Colonic mucosa (tissue), 4 donors: ENCODE results near the gene SFMBT2. TPM values are rescaled to one million over a fixed set of nuclear protein-coding genes. Genes with fewer than 3 reads are reported as not detected.

Experiments used
- DNase-seq: peaks from one replicate; pipeline ENCODE4 v3.0.0-alpha.2; 2020
- H3K27ac ChIP-seq: fragments of 200-600 bp; one replicate; pipeline ENCODE4 v1.8.0; 2021
- H3K27me3 ChIP-seq: fragments of 200-600 bp; one replicate; pipeline ENCODE4 v1.8.0; 2021
- H3K36me3 ChIP-seq: fragments of 200-600 bp; one replicate; pipeline ENCODE4 v1.8.0; 2021
- H3K4me1 ChIP-seq: fragments of 200-600 bp; one replicate; pipeline ENCODE4 v1.8.0; 2021; ENCODE audit warnings: mild to moderate bottlenecking
- H3K4me3 ChIP-seq: fragments of 200-600 bp; one replicate; pipeline ENCODE4 v1.8.0; 2021
- H3K9ac ChIP-seq, 2 donors: one replicate each; pipeline ENCODE4 v1.7.0; 2013; ENCODE audit warnings: control low read depth in 2 of 2, low read depth in 2 of 2, low read length in 2 of 2
- H3K9me3 ChIP-seq: fragments of 200-600 bp; one replicate; pipeline ENCODE4 v1.8.0; 2021
- intact Hi-C: fragments of 100-400 bp; cut with DNase I; formaldehyde crosslinking; loops from one replicate; pipeline ENCODE4 v1.14.1; 2022
- total RNA-seq, 2 donors: library from RNA; stranded (reverse); fragmentation: NEBNext Ultra II Directional in 1 of 2; extraction: Animal tissue kit (Norgen Biotek cat#: 25700) in 1 of 2; gene quantifications; one replicate each; pipeline ENCODE4 v1.2.1, GENCODE V29; 2021
- TF ChIP-seq, protein P1 (sequence below): fragments of 200-600 bp; IDR thresholded peaks from one replicate; pipeline ENCODE4 v1.8.0; 2022; ENCODE audit warnings: antibody characterized with exemption, mild to moderate bottlenecking
- donor health status: healthy.
- donor health status: DM: no; HTN: no; CAD: no.
- donor health status: DM: no; HTN: no; CAD: no.

Gene SFMBT2
- total RNA-seq, 2 donors from 2014 or later = 2.3 to 3.5 TPM

DNA sequence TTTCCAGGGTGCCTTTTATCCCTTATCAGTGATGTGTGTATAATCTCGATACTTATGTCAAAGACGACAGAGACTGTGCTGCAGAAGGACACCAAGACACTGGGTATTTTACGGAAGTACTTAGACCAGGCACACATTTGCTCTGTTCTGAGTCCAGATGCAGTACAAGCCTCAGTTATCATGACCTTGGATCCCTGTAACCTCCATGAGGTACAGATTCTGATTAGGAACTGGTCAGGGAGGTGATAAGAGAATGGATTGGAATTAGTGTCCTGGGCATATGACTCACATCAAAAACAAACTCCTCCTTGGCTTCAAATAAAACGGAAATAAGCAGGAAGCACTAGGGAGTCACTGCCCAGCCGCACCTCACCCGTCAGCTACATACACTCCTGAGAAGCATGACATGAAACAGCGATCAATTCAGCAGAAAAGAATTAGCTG, 146.5 kb downstream of the SFMBT2 start:
- no peaks in the 10 kb centered on the region for H3K36me3 ChIP-seq
- H3K9me3 ChIP-seq = no peaks in the 10 kb centered on the region
- TF ChIP-seq, protein P1, sequence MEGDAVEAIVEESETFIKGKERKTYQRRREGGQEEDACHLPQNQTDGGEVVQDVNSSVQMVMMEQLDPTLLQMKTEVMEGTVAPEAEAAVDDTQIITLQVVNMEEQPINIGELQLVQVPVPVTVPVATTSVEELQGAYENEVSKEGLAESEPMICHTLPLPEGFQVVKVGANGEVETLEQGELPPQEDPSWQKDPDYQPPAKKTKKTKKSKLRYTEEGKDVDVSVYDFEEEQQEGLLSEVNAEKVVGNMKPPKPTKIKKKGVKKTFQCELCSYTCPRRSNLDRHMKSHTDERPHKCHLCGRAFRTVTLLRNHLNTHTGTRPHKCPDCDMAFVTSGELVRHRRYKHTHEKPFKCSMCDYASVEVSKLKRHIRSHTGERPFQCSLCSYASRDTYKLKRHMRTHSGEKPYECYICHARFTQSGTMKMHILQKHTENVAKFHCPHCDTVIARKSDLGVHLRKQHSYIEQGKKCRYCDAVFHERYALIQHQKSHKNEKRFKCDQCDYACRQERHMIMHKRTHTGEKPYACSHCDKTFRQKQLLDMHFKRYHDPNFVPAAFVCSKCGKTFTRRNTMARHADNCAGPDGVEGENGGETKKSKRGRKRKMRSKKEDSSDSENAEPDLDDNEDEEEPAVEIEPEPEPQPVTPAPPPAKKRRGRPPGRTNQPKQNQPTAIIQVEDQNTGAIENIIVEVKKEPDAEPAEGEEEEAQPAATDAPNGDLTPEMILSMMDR = no peak
- DNase-seq = no peak
- no peak overlapping the region for H3K9ac ChIP-seq
- intact Hi-C loops = no loop called here
- no peaks in the 10 kb centered on the region for H3K27me3 ChIP-seq
- no peak overlapping the region for H3K4me3 ChIP-seq
- H3K27ac ChIP-seq = no peak overlapping the region
- no peaks in the 10 kb centered on the region for H3K4me1 ChIP-seq

DNA sequence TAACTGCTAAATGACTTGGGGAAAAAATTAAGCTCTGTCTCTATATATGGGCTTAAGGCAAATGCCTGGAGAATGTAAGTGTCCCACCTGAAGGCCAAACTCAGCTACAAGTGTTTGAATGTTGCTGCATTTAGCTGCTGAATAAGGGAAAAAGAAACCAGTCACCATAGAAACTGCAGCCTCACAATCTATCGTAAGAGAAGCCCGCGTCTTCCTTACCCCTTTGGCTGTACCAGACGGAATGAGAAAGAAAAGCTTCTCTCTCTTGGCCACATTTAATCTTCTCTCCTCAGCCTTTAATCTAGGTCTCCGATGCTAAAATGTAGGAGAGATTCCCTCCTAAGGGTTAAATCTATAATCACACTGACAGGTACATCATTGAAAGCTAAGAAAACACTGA, 147.2 kb downstream of the SFMBT2 start:
- intact Hi-C loops = no loop called here
- Histone ChIP-seq H3K27me3 (no peaks in the 10 kb centered on the region), H3K4me3 (no peak overlapping the region), H3K4me1 (no peaks in the 10 kb centered on the region), H3K27ac (no peak overlapping the region), H3K9me3 (no peaks in the 10 kb centered on the region), H3K9ac (no peak overlapping the region), H3K36me3 (no peaks in the 10 kb centered on the region)
- DNase-seq = no peak
- TF ChIP-seq, protein P1 = no peak

DNA sequence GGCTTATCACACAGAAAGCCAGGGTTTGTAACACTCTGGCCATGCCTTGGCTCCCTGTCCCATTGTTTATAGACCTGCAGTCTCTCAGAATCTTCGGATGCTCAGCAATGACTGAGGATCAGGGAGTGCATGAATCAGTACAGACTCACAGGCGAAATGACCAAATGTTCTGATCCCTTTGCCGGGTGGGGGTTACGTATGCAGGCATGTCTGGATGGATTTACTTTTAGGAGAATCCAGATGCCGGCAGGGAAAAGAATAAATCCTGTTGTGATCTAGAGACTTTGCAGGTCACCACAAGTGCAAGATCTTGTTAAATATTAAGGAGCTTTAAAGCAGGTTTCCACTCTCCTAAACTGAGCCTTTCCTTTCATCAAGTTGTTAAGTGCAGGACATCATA, 149.5 kb downstream of the SFMBT2 start:
- Histone ChIP-seq H3K9ac (no peak overlapping the region), H3K4me3 (no peak overlapping the region), H3K27ac (no peak overlapping the region), H3K4me1 (no peaks in the 10 kb centered on the region), H3K9me3 (no peaks in the 10 kb centered on the region), H3K27me3 (no peaks in the 10 kb centered on the region), H3K36me3 (no peaks in the 10 kb centered on the region)
- intact Hi-C loops = no loop called here
- TF ChIP-seq, protein P1 = no peak
- DNase-seq = no peak

DNA sequence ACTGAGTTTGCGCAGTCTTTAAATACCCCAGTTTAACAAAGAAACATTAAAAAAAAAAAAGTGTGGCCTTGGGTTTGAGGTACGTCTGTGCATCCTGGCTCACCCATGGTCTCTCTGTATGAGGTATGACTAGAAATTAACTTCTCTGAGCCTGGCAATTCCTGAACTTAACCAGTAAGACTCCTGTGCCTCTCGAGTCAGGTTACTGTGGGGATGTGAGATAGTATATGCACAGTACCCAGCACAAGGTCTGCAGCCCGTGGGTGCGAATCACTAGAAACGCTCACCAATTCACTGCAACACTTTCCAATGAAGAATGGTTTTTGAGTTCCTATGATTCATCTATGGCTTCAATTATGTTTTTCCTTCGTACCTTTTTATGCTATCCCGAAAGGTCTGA, 149.9 kb downstream of the SFMBT2 start:
- H3K36me3 ChIP-seq = no peaks in the 10 kb centered on the region
- intact Hi-C loops = no loop called here
- no peak overlapping the region for H3K4me3 ChIP-seq
- no peaks in the 10 kb centered on the region for H3K4me1 ChIP-seq
- no peak overlapping the region for H3K27ac ChIP-seq
- no peaks in the 10 kb centered on the region for H3K27me3 ChIP-seq
- H3K9me3 ChIP-seq = no peaks in the 10 kb centered on the region
- TF ChIP-seq, protein P1 = no peak
- H3K9ac ChIP-seq = no peak overlapping the region
- DNase-seq = no peak

DNA sequence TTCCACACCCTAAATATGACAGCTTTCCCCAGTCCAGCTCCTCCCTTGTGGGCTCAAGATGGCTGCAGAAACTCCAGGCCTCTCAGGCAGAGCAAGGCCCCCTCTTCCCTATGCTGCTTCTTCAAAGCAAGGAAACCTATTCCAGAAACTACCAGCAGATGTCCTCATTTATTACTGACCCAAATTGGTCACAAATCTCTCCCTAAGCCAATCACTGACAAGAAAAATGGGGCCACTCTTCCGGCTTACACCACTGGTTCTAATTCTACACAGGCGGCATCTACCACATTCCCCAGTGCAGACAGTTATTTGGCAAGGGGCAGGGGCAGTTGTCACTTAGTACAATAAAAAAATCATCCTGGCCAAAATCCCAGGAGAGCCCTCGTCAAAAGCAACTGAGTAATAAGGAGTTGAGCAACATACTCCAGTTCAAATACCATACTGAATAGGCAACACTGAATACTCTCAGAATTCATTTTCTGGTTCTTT, 150.4 kb downstream of the SFMBT2 start:
- Histone ChIP-seq H3K9ac (no peak overlapping the region), H3K36me3 (no peaks in the 10 kb centered on the region), H3K27me3 (no peaks in the 10 kb centered on the region), H3K4me1 (no peaks in the 10 kb centered on the region), H3K4me3 (no peak overlapping the region), H3K9me3 (no peaks in the 10 kb centered on the region), H3K27ac (no peak overlapping the region)
- TF ChIP-seq, protein P1 = peak; percentile 52
- intact Hi-C loops = no loop called here
- peak; percentile 39 for DNase-seq
